LNCAP (cell line): Measurements from ENCODE around the gene OTOG.

Source experiments
- TF ChIP-seq, protein P1 (sequence below): fragments of 450-650 bp; IDR thresholded peaks from 2 replicates; pipeline ENCODE4 v1.5.1; 2017; ENCODE audit warnings: mild to moderate bottlenecking

The OTOG gene

GRCh38 chr11:17687946-17688670 is 141.0 kb downstream of the OTOG start:
- TF ChIP-seq, protein P1, sequence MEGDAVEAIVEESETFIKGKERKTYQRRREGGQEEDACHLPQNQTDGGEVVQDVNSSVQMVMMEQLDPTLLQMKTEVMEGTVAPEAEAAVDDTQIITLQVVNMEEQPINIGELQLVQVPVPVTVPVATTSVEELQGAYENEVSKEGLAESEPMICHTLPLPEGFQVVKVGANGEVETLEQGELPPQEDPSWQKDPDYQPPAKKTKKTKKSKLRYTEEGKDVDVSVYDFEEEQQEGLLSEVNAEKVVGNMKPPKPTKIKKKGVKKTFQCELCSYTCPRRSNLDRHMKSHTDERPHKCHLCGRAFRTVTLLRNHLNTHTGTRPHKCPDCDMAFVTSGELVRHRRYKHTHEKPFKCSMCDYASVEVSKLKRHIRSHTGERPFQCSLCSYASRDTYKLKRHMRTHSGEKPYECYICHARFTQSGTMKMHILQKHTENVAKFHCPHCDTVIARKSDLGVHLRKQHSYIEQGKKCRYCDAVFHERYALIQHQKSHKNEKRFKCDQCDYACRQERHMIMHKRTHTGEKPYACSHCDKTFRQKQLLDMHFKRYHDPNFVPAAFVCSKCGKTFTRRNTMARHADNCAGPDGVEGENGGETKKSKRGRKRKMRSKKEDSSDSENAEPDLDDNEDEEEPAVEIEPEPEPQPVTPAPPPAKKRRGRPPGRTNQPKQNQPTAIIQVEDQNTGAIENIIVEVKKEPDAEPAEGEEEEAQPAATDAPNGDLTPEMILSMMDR = no peak

DNA sequence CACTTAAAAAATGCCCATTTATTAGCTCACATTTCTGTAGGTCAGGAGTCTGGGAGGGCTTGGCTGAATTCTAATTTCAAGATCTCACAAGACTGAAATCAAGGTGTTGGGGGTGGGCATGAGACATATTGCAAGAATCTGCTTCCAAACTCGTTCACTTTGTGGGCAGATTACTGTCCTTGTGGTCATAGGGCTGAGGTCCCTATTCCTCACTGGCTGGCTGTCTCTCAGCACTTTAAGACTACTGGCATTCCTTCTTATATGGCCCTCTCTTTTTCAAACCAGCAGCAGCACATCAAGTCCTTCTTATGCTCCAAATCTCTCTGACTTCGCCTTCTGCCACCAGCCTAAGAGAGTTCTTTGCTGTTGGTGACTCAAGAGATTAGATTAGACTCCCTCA is 144.5 kb downstream of the OTOG start:
- TF ChIP-seq, protein P1 = no peak

DNA sequence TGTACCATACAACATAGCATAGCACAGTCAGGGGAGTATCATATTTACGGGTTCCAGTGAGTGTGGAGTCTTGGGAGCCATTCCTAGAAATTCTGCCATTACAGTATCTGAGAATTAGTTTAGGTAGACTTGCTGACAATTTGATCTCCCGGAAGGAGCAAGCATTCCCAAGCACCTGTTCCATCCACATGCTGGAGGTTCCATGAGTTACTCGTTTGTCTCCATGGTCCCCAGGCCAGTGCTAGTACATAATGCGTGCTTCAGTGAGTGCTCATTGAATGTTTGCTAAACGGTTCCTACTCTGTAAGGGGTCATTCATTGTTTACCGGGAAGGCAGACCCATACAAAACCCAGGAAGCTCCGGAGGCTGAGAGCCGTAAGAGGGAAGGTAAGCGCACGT is 144.9 kb downstream of the OTOG start:
- TF ChIP-seq, protein P1 = no peak

DNA sequence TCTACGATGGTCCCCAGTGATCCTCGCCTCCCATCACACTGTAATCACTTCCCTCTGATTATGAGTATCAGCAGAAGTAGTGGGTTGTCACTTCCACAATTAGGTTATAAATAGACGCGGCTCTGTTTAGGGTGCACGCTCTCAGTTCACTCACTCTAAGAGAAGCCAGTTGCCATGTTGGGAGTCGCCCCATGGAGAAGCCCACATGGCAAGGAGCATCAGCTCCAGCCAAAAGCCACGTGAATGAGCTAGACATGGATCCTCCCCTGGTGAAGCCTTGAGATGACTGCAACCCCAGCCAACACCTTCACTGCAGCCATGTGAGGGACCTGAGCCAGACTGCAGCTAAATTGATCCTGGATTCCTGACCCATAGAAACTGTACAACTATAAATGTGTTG is 145.9 kb downstream of the OTOG start:
- TF ChIP-seq, protein P1 = no peak

DNA sequence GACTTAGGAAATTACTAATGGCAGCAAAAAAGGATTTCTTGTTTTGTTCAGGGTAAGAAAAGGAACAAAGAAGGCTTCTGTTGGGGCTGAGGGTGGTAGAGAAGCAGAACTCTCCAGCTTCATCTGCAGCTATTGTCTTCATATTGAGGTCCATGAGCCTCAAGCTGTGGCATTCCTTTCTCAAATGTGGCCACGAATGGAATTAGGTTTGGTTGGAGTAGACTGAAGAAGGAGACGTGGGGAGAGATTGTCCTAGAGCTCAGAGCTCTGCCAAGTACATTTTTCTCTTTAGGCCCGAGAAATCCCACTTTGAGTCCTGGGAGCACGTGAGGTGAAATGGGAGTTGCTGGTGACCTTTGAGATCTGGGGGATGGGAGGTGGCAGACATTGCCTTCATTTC is 146.5 kb downstream of the OTOG start:
- TF ChIP-seq, protein P1 = no peak

DNA sequence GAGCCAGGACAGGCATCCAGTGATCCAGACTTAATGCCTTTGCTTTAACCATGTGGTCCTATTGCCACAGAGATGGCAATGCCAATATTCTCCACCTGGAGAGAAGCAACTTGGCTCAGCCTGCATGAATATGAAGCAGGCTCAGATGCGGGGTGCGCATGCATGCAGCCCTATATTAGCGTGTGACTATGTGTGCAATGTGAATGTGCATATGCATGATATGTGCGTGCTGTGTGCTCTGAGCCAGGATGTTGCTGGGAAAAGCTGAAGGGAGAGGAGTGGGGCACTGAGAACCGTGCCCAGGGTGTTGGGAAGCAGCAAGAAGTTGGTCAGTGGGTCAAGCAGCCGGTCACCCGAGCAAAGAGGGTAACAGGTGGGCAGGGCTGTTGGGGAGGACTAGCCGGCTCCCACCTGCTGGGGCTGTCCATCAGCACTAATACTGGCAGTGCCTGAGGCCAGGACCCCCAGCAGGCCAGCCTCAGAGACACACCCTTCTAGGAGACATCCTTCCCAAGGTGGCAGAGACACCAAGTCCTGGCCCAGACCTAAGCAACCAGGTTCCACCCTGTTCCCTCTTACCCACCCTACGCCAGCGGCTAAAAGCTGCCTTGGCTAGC is 147.5 kb downstream of the OTOG start:
- TF ChIP-seq, protein P1 = no peak

DNA sequence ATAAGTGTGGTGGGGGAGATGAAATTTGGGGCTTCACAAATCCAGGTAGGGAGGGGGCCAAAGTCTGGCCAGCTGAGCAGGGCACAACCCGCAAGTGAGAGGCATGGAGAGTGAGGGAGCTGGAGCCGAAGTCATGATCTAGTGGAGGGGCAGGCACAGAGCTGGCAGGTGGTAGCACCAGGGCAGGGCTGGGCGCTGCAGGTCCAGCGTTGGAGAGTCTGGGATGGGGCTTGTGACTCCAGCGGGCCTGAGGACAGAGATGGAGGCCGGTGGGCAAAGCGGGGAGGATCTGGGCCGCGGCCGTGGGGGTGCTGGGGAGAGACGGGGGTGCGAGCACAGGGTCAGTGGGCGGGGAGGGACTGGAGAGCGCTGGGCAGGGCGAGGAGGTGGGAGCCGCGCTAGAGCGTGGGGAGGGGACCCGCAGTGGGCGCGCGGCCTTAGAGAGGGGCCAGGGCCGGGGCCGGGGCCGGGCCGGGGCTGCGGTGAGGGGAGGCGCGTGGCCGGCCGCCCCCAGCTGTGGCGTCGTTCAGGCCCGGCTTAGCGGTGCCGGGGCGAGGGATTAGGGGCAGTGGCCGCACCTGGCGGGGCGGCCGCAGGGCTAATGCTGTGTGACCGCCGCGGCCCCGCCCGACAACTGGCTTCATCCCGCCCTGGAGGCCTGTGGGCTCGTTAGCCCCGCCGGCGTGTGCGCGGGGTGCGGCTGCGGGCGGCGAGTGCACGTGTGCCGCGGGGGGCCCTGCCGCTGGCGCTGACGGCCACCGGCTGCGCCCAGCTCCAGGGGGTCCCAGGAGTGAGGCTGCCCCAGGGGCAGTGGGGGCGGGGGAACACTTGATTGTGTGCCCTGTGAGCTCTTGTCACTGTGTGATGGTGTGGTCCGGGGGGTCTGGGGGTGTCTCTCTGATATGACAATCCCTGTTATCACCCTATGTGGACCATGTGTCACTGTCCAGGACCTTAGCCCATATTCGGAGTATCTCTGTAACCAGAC is 148.7 kb downstream of the OTOG start:
- TF ChIP-seq, protein P1 = no peak
